A673 (cell line): ENCODE results near the gene TNFAIP1.

Source experiments
- CTCF ChIP-seq: fragments of 300-800, 200-600 bp; sonication (generic); conservative IDR thresholded peaks from 2 replicates; pipeline ENCODE4 v1.5.1; 2017; ENCODE audit warnings: low read depth, mild to moderate bottlenecking, antibody characterized with exemption, low read length, moderate library complexity, mixed read lengths
- EZH2 ChIP-seq: fragments of 200-600 bp; sonication (generic); IDR thresholded peaks from 2 replicates; pipeline ENCODE4 v1.6.1; 2017; ENCODE audit warnings: borderline replicate concordance, low read depth, mild to moderate bottlenecking, mixed read lengths, antibody characterized with exemption, low read length; ENCODE audit not compliant: poor library complexity, severe bottlenecking

GRCh38 chr17:28320215-28321061, 15.1 kb upstream of the TNFAIP1 start:
- TF ChIP-seq CTCF (no peak), EZH2 (no peak)
